Fibroblast of villous mesenchyme (primary cell): ENCODE measurements around the gene LCA5L. TPM values are rescaled to one million over a fixed set of nuclear protein-coding genes. Genes with fewer than 3 reads are reported as not detected.

Source experiments
- DNase-seq: peaks from one replicate; pipeline ENCODE4 v3.0.0-alpha.2; 2010; ENCODE audit warnings: low read depth
- H3K4me3 ChIP-seq: 2 replicates; pipeline ENCODE4 v1.5.1; 2011; ENCODE audit warnings: low read depth, mild to moderate bottlenecking, low read length
- CTCF ChIP-seq: IDR thresholded peaks from 2 replicates; pipeline ENCODE4 v1.5.1; 2012; ENCODE audit warnings: low read depth, mild to moderate bottlenecking, low read length; ENCODE audit not compliant: insufficient read depth
- total RNA-seq: library from RNA; depleted of rRNA; stranded (reverse); fragments of >200 nt; gene quantifications from 2 replicates; pipeline ENCODE4 v1.2.3, GENCODE V29; 2012

Gene LCA5L
- total RNA-seq, 1 donor, result 0.86 TPM

GRCh38 chr21:39441502-39442475 is 3.8 kb downstream of the LCA5L start:
- H3K4me3 ChIP-seq, result no peak overlapping the region
- peak; percentile 62 for DNase-seq
- peak; percentile 86 for TF ChIP-seq CTCF

- no peak overlapping the region for H3K4me3 ChIP-seq
- TF ChIP-seq CTCF, result no peak
- no peak for DNase-seq
These were observed 6.3 kb downstream of the LCA5L start for GRCh38 chr21:39439232-39439631.

GRCh38 chr21:39434950-39435349 is 10.6 kb downstream of the LCA5L start:
- TF ChIP-seq CTCF, result no peak
- peak; percentile 14 for DNase-seq
- H3K4me3 ChIP-seq, result no peak overlapping the region

- no peak for TF ChIP-seq CTCF
- DNase-seq, result no peak
- no peak overlapping the region for H3K4me3 ChIP-seq
These were observed 14.6 kb downstream of the LCA5L start for GRCh38 chr21:39430954-39431353.

- no peak overlapping the region for H3K4me3 ChIP-seq
- no peak for DNase-seq
- no peak for TF ChIP-seq CTCF
These were observed 15.1 kb downstream of the LCA5L start for GRCh38 chr21:39430457-39430856.

- DNase-seq, result no peak
- H3K4me3 ChIP-seq, result no peak overlapping the region
- no peak for TF ChIP-seq CTCF
These were observed 15.6 kb downstream of the LCA5L start for GRCh38 chr21:39430016-39430415.
